Bronchial epithelial cell (primary cell): ENCODE results near the gene DDT. TPM values are rescaled to one million over a fixed set of nuclear protein-coding genes. Genes with fewer than 3 reads are reported as not detected.

ENCODE experiments used
- total RNA-seq: library from RNA; depleted of rRNA; stranded (reverse); fragments of >200 nt; gene quantifications from 2 replicates; pipeline ENCODE4 v1.2.1, GENCODE V29; 2014

DDT gene
- total RNA-seq, 1 donor from 2014 or later: 41.1 TPM

Other genes with a start within 250 kb of the DDT start
- gene ZNF70, start 223.3 kb downstream of the DDT start, total RNA-seq: 1.3 TPM in 2 replicates
- not detected in 2 replicates for gene VPREB3, start 220.0 kb downstream of the DDT start, total RNA-seq
- gene C22orf15, start 211.5 kb downstream of the DDT start, total RNA-seq: not detected in 2 replicates
- gene CHCHD10, start 206.5 kb downstream of the DDT start, total RNA-seq: 4.5 and 11.5 TPM in 2 replicates
- gene MMP11, start 201.6 kb downstream of the DDT start, total RNA-seq: 0.38 and 0.53 TPM in 2 replicates
- gene SMARCB1, start 187.5 kb downstream of the DDT start, total RNA-seq: 19.5 and 21.5 TPM in 2 replicates
- 0.26 TPM in 2 replicates for gene DERL3, start 135.4 kb downstream of the DDT start, total RNA-seq
- 6.8 and 8.2 TPM in 2 replicates for gene SLC2A11, start 116.6 kb downstream of the DDT start, total RNA-seq
- 252 and 448 TPM in 2 replicates for gene MIF, start 80.1 kb downstream of the DDT start, total RNA-seq
- gene GSTT2B, start 13.2 kb downstream of the DDT start, total RNA-seq: 0.79 and 0.90 TPM in 2 replicates
- under 0.01 and 1.2 TPM in 2 replicates for gene DDTL, start 7.6 kb downstream of the DDT start, total RNA-seq
- not detected in 2 replicates for gene GSTT2, start 5.7 kb upstream of the DDT start, total RNA-seq
- gene GSTT4, start 31.0 kb upstream of the DDT start, total RNA-seq: not detected in 2 replicates
- 15.8 and 26.5 TPM in 2 replicates for gene CABIN1, start 36.9 kb upstream of the DDT start, total RNA-seq
- gene SUSD2, start 207.0 kb upstream of the DDT start, total RNA-seq: under 0.01 and 0.13 TPM in 2 replicates